HG03571 (cell line): ENCODE results near the gene TAS2R1.
"Not testable (repeated sequence)": the region's sequence is repeated elsewhere in the genome, so short reads cannot be mapped to it uniquely, and the experiment has no call there.

Experiments used
- ATAC-seq: cut with Tn5 transposase; IDR thresholded peaks from one replicate; pipeline ENCODE4 v1.9.1; 2021; ENCODE audit not compliant: unreplicated experiment

The TAS2R1 gene

GRCh38 chr5:9623661-9624060 is 6.5 kb downstream of the TAS2R1 start:
- ATAC-seq: no peak

DNA sequence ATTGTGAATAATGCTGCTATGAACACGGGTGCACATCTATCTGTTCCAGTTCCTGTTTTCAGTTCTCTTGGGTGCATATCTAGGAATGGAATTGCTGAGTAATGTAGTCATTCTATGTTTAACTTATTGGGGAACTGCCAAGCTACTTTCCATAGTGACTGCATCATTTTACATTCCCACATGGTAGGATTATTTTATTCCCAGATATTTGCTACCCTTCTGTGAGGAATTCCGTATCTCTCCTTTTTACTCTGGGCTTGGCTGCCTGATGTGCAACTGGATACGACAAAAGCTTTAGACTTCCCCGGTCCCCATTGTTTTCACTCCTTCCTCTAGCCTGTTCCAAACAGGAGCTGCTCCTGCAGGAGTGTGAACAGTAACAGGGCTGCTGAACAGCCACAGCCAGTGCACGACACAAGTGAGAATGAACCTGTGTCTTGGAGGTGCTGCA is 7.2 kb downstream of the TAS2R1 start:
- no peak for ATAC-seq

DNA sequence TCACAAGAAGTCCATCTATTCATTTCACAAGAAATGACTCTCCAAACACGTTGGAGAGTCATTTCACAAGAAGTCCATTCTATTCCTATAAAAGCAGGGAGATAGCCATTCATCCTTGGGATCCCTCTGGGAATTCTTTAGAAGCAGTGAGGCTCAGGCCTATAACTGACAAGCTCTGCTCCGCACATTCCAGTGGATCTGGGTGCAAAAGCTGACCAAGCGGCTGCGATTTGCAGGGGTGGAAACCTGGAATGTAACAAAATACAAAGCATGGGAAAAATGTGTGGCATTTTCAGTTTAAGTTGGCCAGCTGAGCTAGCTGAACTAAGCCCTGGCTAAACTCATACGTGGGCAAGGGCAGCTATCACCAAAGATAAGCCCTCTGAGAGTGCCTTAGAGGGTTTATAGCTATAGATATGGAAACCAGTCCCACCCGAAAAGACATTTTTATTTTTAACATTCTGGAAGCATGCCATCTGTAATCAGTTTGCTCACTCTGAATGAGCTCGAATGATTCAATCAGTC is 8.7 kb downstream of the TAS2R1 start:
- no peak for ATAC-seq

GRCh38 chr5:9619331-9620092 is 10.6 kb downstream of the TAS2R1 start:
- ATAC-seq: no peak

DNA sequence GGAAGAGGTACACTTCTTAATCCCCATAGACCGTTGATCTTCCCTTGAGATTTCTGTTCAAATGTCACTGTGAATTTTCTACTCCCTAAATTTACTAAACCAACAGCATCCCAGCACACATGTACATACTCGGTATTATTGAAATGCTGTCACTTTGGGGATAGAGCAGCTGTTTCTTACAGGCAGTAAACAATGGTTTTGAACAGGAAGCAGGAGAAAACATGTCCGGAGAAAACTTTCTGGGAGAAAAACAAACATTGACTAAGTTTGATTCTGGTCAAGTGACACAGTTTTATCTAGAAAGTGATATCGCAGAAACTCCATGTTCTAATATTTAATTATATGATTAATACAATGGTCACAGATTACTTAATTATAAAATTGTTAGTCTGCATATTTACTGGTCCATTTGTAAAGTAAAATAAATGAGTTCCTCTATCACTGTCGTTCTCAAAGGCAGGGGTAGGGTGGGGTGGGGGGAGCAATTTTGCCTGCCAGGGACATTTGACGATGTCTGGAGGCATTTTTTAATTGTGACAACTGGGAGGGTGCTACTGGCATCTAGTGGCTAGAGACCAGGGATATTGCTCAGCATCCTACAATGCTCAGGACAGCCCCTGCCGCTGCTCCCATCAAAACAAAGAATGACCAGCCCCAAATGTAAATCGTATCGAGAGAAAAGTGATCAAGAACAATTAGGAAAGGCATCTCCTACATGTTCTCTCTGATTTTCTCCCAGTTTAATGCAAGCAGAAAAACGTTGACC is 12.2 kb downstream of the TAS2R1 start:
- ATAC-seq: no peak

GRCh38 chr5:9617221-9617620 is 12.9 kb downstream of the TAS2R1 start:
- no peak for ATAC-seq

DNA sequence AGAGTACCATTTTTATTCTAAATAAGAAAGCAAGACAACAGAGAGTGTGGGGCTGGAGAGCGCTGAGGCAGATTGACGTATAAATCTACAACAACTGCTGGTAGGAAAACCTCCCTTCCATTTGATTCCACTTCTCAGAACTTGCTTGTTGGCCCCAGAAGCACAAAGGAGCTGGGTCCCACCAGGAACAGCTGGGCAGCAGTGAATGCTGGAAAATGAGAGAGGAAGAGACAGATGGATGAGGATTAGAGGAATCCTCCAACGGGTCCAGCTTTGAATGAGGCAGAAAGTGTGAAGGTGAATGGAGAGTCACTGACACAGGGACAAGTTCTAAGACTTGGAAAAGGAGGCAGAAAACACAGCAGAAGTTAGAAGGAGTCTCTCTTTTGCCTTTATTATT is 14.8 kb downstream of the TAS2R1 start:
- no peak for ATAC-seq

GRCh38 chr5:9613360-9613759 is 16.8 kb downstream of the TAS2R1 start:
- no peak for ATAC-seq

- no peak for ATAC-seq
Measured at GRCh38 chr5:9610969-9611368, 19.2 kb downstream of the TAS2R1 start.

DNA sequence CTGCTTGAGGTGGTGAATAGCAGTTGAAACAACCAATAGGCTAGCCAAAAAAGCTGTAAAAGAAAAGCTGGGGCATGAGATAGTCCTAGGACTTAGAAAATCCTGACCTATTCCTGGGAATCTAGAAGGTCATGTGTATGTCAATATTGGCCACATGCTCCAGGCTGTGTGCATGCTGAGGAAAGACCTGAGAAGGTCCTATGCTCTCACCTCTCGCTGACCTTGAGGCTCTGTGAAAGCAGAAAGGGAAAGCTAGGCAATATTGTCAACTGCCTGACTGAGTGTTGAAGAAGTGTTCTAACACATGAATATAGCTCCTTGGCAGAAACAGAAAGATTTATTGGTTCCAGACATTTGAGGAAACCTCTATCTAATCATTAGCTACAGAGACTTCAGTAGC is 19.8 kb downstream of the TAS2R1 start:
- ATAC-seq: no peak

- no peak for ATAC-seq
Measured at GRCh38 chr5:9608093-9608492, 22.1 kb downstream of the TAS2R1 start.

DNA sequence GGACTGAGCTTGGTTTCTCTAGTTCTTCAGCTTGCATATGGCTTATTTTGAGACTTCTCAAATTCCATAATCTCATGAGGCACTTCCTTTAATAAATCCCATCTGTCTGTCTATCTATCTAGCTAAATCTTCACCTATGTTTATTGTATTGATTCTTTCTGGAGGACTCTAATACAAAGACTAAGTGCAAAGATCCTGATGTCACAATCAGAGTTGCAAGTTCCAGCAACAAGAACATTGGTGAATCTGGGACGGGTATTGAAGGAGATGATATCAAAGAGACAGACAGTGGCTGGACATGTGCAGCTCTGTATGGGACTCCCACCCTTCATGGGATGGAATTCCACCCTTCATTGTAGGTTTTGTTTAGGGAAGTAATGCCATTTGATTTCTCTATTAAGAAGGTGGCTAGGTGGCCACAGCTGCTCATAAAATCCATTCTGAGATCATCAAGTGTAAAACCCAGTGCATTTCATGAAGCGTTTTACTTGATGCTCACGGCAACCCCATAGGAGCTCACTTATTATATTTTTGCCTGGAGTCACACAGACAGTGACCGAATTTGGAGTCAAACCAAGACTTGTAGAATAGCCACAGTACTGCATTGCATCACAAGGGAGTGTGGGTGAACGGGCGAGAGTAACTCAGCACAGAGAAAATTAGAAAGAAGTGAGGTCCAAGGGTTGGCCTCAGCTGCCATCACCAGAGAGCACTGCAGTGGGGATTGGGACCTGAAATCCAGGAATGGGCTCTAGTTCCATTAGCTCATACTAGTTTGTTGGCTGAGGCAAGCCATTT is 24.9 kb downstream of the TAS2R1 start:
- ATAC-seq: no peak

DNA sequence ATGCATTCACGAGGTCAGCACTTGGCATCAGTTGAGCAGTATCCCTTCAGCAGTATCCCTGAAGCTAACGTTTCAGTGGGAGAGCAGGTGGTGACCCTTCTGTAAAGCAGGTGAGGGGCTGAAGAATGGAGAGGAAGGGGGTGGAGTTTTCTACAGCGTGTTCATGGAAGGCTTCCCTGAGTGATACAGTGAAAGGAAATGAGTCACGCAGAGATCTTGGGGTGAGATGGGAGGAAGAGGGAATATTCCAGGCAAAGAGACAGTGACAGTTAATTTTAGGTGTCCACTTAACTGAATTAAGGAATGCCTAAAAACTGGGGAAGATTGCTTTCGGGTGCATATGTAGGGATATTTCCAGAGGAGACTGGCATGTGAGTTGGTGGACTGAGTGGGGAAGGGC is 25.7 kb downstream of the TAS2R1 start:
- no peak for ATAC-seq

- no peak for ATAC-seq
Measured at GRCh38 chr5:9601055-9601739, 29.0 kb downstream of the TAS2R1 start.

- ATAC-seq: no peak
Measured at GRCh38 chr5:9599391-9599790, 30.8 kb downstream of the TAS2R1 start.

DNA sequence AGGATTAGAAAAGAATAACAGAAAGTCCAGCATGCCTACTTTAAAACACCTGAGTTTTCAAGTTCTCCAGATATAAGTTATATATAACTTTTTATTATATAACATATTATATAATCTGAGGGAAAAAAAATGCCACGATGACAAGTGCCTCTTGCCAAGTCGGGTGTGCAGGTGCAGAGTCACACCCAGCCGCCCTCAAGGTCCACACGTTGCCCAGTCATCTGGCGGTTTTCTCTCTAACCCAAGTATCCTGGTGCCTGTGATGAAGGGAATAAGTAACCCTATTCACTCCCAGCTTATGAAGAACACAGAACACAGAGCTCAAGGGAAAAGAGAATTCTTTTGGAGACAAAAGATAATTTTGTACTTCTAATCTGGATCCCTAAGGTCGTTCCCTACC is 31.8 kb downstream of the TAS2R1 start:
- not testable (repeated sequence) for ATAC-seq

- not testable (repeated sequence) for ATAC-seq
Measured at GRCh38 chr5:9597322-9597721, 32.8 kb downstream of the TAS2R1 start.

- ATAC-seq: no peak
Measured at GRCh38 chr5:9596824-9597223, 33.3 kb downstream of the TAS2R1 start.

- ATAC-seq: no peak
Measured at GRCh38 chr5:9596171-9596780, 33.9 kb downstream of the TAS2R1 start.

GRCh38 chr5:9594913-9595312 is 35.2 kb downstream of the TAS2R1 start:
- no peak for ATAC-seq
